CD4-positive, alpha-beta T cell (primary cell): ENCODE data around the gene DAB2. TPM values are rescaled to one million over a fixed set of nuclear protein-coding genes. Genes with fewer than 3 reads are reported as not detected.

Experiments
- ATAC-seq: fragments of 200-7000 bp; cut with Tn5 transposase; one replicate; pipeline ENCODE4 v1.10.0; 2022; ENCODE audit warnings: mild to moderate bottlenecking; ENCODE audit not compliant: poor library complexity
- CTCF ChIA-PET: fragments of 350-600 bp; sonication (Branson Sonifier 250); formaldehyde crosslinking; loops from one replicate; lab custom pipeline; 2021; ENCODE audit warnings: antibody characterized with exemption, inconsistent platforms; lab: Charles Lee
- POLR2A ChIA-PET: fragments of 350-600 bp; sonication (Branson Sonifier 250); formaldehyde crosslinking; loops from one replicate; lab custom pipeline; 2021; ENCODE audit warnings: antibody characterized with exemption, inconsistent platforms; lab: Charles Lee
- DNase-seq, 14 experiments: peaks; one replicate each; pipeline ENCODE4 v3.0.0-alpha.2; 2013 to 2020; ENCODE audit warnings: mixed read lengths in 2 of 14
- H3K27ac ChIP-seq, 2 donors: one replicate each; pipeline versions ENCODE4 v1.5.1 to v1.7.0; 2013; ENCODE audit warnings: low read length in 2 of 2, low read depth in 1 of 2, mild to moderate bottlenecking in 1 of 2
- H3K27me3 ChIP-seq, 2 experiments: 1 replicate in 1 of 2; 2 replicates in 1 of 2; pipeline versions ENCODE4 v1.6.1 to v1.7.0; 2013; ENCODE audit warnings: low read length in 2 of 2, control low read depth in 1 of 2, mild to moderate bottlenecking in 1 of 2, moderate library complexity in 1 of 2; ENCODE audit not compliant: insufficient read depth in 2 of 2, control insufficient read depth in 1 of 2
- H3K36me3 ChIP-seq: one replicate; pipeline ENCODE4 v1.6.1; 2013; ENCODE audit warnings: low read length, control low read depth; ENCODE audit not compliant: insufficient read depth
- H3K4me1 ChIP-seq: one replicate; pipeline ENCODE4 v1.6.1; 2013; ENCODE audit warnings: low read length, control low read depth; ENCODE audit not compliant: insufficient read depth
- H3K4me3 ChIP-seq: one replicate; pipeline ENCODE4 v1.5.1; 2013; ENCODE audit warnings: mild to moderate bottlenecking, low read length, moderate library complexity
- H3K9me3 ChIP-seq, 2 experiments: 1 replicate in 1 of 2; 2 replicates in 1 of 2; pipeline versions ENCODE4 v1.6.1 to v1.7.0; 2013; ENCODE audit warnings: low read length in 2 of 2, mild to moderate bottlenecking in 2 of 2, control low read depth in 1 of 2, moderate library complexity in 1 of 2; ENCODE audit not compliant: control insufficient read depth in 1 of 2, insufficient read depth in 1 of 2
- H3K27ac Mint-ChIP-seq: one replicate; pipeline ENCODE4 v1.8.0; 2020; ENCODE audit warnings: mixed read lengths
- H3K27me3 Mint-ChIP-seq: one replicate; pipeline ENCODE4 v1.8.0; 2021; ENCODE audit warnings: mixed read lengths
- H3K36me3 Mint-ChIP-seq: one replicate; pipeline ENCODE4 v1.8.0; 2021; ENCODE audit warnings: low read depth, mixed read lengths
- H3K4me1 Mint-ChIP-seq: one replicate; pipeline ENCODE4 v1.8.0; 2021; ENCODE audit warnings: low read depth, mixed read lengths
- H3K4me3 Mint-ChIP-seq: one replicate; pipeline ENCODE4 v1.8.0; 2020; ENCODE audit warnings: mild to moderate bottlenecking, mixed read lengths
- H3K9me3 Mint-ChIP-seq: one replicate; pipeline ENCODE4 v1.8.0; 2020; ENCODE audit warnings: mixed read lengths
- intact Hi-C, 2 experiments: fragments of 100-400 bp; cut with DNase I in 1 of 2; cut with micrococcal nuclease in 1 of 2; formaldehyde crosslinking; loops; one replicate each; pipeline versions ENCODE4 v1.15.1 to v1.9.0; 2023 to 2025; cut with DNase I, micrococcal nuclease
- total RNA-seq, 174 experiments: library from RNA in 2 of 174; stranded (reverse) in 2 of 174; gene quantifications; one replicate each; pipeline ENCODE4 v1.2.3 and lab custom pipeline; 2021 to 2026
- TF ChIP-seq, protein P1 (sequence below): fragments of 200-600 bp; IDR thresholded peaks from one replicate; pipeline ENCODE4 v1.8.0; 2022; ENCODE audit warnings: antibody characterized with exemption, mild to moderate bottlenecking

DAB2 gene
- total RNA-seq, 2 experiments from 2014 or later: 0.31 to 0.47 TPM

- H3K27me3 Mint-ChIP-seq: peaks cover 13% of the 10 kb centered on the region
- no peak overlapping the region for H3K27ac Mint-ChIP-seq
- no peaks in the 10 kb centered on the region for H3K9me3 Mint-ChIP-seq
- TF ChIP-seq, protein P1, sequence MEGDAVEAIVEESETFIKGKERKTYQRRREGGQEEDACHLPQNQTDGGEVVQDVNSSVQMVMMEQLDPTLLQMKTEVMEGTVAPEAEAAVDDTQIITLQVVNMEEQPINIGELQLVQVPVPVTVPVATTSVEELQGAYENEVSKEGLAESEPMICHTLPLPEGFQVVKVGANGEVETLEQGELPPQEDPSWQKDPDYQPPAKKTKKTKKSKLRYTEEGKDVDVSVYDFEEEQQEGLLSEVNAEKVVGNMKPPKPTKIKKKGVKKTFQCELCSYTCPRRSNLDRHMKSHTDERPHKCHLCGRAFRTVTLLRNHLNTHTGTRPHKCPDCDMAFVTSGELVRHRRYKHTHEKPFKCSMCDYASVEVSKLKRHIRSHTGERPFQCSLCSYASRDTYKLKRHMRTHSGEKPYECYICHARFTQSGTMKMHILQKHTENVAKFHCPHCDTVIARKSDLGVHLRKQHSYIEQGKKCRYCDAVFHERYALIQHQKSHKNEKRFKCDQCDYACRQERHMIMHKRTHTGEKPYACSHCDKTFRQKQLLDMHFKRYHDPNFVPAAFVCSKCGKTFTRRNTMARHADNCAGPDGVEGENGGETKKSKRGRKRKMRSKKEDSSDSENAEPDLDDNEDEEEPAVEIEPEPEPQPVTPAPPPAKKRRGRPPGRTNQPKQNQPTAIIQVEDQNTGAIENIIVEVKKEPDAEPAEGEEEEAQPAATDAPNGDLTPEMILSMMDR: no peak
- DNase-seq (no peak), ATAC-seq (no peak)
- H3K9me3 ChIP-seq: no peaks in the 10 kb centered on the region
- H3K27me3 ChIP-seq: no peaks in the 10 kb centered on the region
- H3K4me1 Mint-ChIP-seq: no peaks in the 10 kb centered on the region
- no peak overlapping the region for H3K4me3 Mint-ChIP-seq
- H3K4me3 ChIP-seq: no peak overlapping the region
- H3K27ac ChIP-seq: no peak overlapping the region
- ChIA-PET POLR2A (no interaction called here), CTCF (interaction anchor here (1.8 kb wide), 1 partner anchor 12 kb away, joined by 4 read pairs; the partner anchor contains the start of gene DAB2)
- intact Hi-C loops: no loop called here
- H3K36me3 ChIP-seq: no peaks in the 10 kb centered on the region
- no peaks in the 10 kb centered on the region for H3K4me1 ChIP-seq
- no peaks in the 10 kb centered on the region for H3K36me3 Mint-ChIP-seq
Measured at GRCh38 chr5:39412721-39413394, 11.9 kb downstream of the DAB2 start.

DNA sequence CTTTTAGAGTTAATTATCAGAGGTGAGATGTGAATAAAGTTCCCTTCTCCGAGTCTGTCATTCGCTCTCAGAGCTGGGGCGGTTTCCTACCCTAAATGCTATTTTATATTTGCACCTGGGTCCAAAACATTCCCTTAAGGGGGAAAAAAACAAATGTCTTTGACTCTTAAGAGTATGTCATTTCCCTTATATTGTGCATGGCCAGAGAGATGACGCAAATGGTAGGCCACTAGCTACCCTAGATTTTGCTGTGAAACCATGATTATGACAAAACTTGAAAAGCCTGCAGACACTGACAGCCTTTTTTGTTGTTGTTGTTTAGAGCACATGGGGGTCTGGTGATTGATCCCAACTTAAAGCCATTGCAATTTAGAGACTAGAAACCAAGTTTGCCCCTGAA lies 12.8 kb downstream of the DAB2 start:
- no peaks in the 10 kb centered on the region for H3K27me3 ChIP-seq
- DNase-seq (no peak), ATAC-seq (no peak)
- no peak overlapping the region for H3K27ac ChIP-seq
- ChIA-PET POLR2A (no interaction called here), CTCF (no interaction called here)
- Mint-ChIP-seq H3K27ac (no peak overlapping the region), H3K27me3 (peaks cover 17% of the 10 kb centered on the region), H3K4me3 (no peak overlapping the region), H3K9me3 (no peaks in the 10 kb centered on the region), H3K4me1 (no peaks in the 10 kb centered on the region), H3K36me3 (no peaks in the 10 kb centered on the region)
- intact Hi-C loops: no loop called here
- TF ChIP-seq, protein P1: no peak
- no peaks in the 10 kb centered on the region for H3K4me1 ChIP-seq
- H3K9me3 ChIP-seq: no peaks in the 10 kb centered on the region
- no peaks in the 10 kb centered on the region for H3K36me3 ChIP-seq
- H3K4me3 ChIP-seq: no peak overlapping the region

DNA sequence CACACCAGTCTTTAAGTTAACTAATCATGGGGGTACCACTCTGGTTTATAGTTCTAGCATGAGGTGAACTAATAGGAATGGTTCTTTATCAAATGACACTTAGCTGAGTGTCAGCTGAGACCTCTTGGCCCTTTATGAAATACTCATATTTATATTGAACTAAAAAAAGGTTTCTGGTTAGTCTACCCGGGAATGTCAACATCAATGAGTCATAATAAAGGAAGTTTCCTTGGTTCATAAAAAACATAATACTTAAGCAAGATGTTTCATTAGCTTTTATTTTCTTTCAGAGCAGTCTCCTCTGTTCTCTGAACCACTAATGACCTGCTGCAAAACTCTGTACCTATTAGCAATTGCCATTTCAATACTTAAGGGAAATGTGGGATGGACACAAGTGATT lies 13.7 kb downstream of the DAB2 start:
- peak in 2 of 14 experiments; percentile 6 to 14 for DNase-seq
- H3K27ac ChIP-seq: no peak overlapping the region

More for the DNA sequence above, 13.7 kb downstream of the DAB2 start:
- no peaks in the 10 kb centered on the region for H3K9me3 Mint-ChIP-seq
- TF ChIP-seq, protein P1: no peak
- no peaks in the 10 kb centered on the region for H3K4me1 ChIP-seq
- H3K36me3 ChIP-seq: no peaks in the 10 kb centered on the region
- no peaks in the 10 kb centered on the region for H3K9me3 ChIP-seq
- H3K4me3 Mint-ChIP-seq: no peak overlapping the region
- H3K36me3 Mint-ChIP-seq: no peaks in the 10 kb centered on the region
- no peak overlapping the region for H3K4me3 ChIP-seq
- intact Hi-C loops: no loop called here
- no peak for ATAC-seq
- H3K27me3 ChIP-seq: peaks cover 3 to 4% of the 10 kb centered on the region in 2 experiments
- POLR2A ChIA-PET: no interaction called here
- no peak overlapping the region for H3K27ac Mint-ChIP-seq
- CTCF ChIA-PET: interaction anchor here (1.4 kb wide), 1 partner anchor 10 kb away, joined by 4 read pairs; no protein-coding TSS in a partner anchor
- H3K4me1 Mint-ChIP-seq: no peaks in the 10 kb centered on the region
- peaks cover 20% of the 10 kb centered on the region for H3K27me3 Mint-ChIP-seq
